ENCODE data around the gene ARID3A. TPM values are rescaled to one million over a fixed set of nuclear protein-coding genes. Genes with fewer than 3 reads are reported as not detected.

The ARID3A gene
- total and polyA plus RNA-seq, 2 of the 13 experiments (the other 11 are each of a cell fraction or from before 2014, with no cell fraction given) = 71.3 to 77.9 TPM

- no peak for TF ChIP-seq ZNF772 (CRISPR knock-in tag; IDR thresholded peaks at IDR 0.05)
- 0 out of 2 replicates have a peak, but pooled peaks have one; percentile 46 for TF ChIP-seq ZNF782 (CRISPR knock-in tag; IDR thresholded peaks at IDR 0.05; ENCODE audit: borderline replicate concordance)
- no peak for TF ChIP-seq ZNF792 (CRISPR knock-in tag; IDR thresholded peaks at IDR 0.05)
- no peak for TF ChIP-seq SOX5 (CRISPR knock-in tag; IDR thresholded peaks at IDR 0.05; ENCODE audit: borderline replicate concordance)
- TF ChIP-seq SKIL (CRISPR knock-in tag; IDR thresholded peaks at IDR 0.05; ENCODE audit: borderline replicate concordance) = no peak
- no peak for TF ChIP-seq NCOA5 (CRISPR knock-in tag; IDR thresholded peaks at IDR 0.05)
- TF ChIP-seq NFE2L1 (CRISPR knock-in tag; IDR thresholded peaks at IDR 0.05; ENCODE audit: borderline replicate concordance) = no peak
- no peak for TF ChIP-seq NONO (IDR thresholded peaks at IDR 0.05)
- TF ChIP-seq NONO (CRISPR knock-in tag; conservative IDR thresholded peaks at IDR 0.05) = no peak; the same call in 1 of the 2 replicates
- no peak for TF ChIP-seq BCL3 (CRISPR knock-in tag; IDR thresholded peaks at IDR 0.05)
- TF ChIP-seq ZNF138 (CRISPR knock-in tag; IDR thresholded peaks at IDR 0.05; ENCODE audit: low read depth) = no peak
- TF ChIP-seq ZBTB7A (CRISPR knock-in tag; IDR thresholded peaks at IDR 0.05) = no peak
- no peak for TF ChIP-seq IKZF5 (CRISPR knock-in tag; IDR thresholded peaks at IDR 0.05)
- no peak for TF ChIP-seq ZBTB44 (CRISPR knock-in tag; IDR thresholded peaks at IDR 0.05)
- TF ChIP-seq CENPT (CRISPR knock-in tag; IDR thresholded peaks at IDR 0.05; ENCODE audit: low read depth) = 0 out of 2 replicates have a peak, but pooled peaks have one; percentile 45
- no peak for TF ChIP-seq MED8 (CRISPR knock-in tag; IDR thresholded peaks at IDR 0.05; ENCODE audit: insufficient replicate concordance)
- no peak for TF ChIP-seq GFI1 (CRISPR knock-in tag; IDR thresholded peaks at IDR 0.05; ENCODE audit: borderline replicate concordance)
- 0 out of 2 replicates have a peak, but pooled peaks have one; percentile 1 for TF ChIP-seq NAIF1 (CRISPR knock-in tag; IDR thresholded peaks at IDR 0.05; ENCODE audit: borderline replicate concordance)
- peak; percentile 95 for TF ChIP-seq ZKSCAN8 (CRISPR knock-in tag; IDR thresholded peaks at IDR 0.05; ENCODE audit: borderline replicate concordance)
Measured at GRCh38 chr19:960601-960938, 34.7 kb downstream of the ARID3A start (continued).

Measured in HepG2 (cell line).